ENCODE results near the gene PGBD2. TPM values are rescaled to one million over a fixed set of nuclear protein-coding genes. Genes with fewer than 3 reads are reported as not detected.
A peak's percentile ranks its signal among the peaks of the same experiment; 100 is the strongest.

The PGBD2 gene
- total and polyA plus RNA-seq, 2 of the 4 experiments (the other 2 are of a cell fraction): 4.8 to 6.8 TPM

- peak overlapping the region; percentile 97 for H3K14ac ChIP-seq (replicated peaks; ENCODE audit: low read depth, low read length)
- 0% methylated on average over 4 of the region's 18 CpGs; no CpG with 5 or more reads in 1 of the 2 experiments for WGBS, 2 experiments (ENCODE audit: extremely low coverage in 2 of 2, insufficient read length in 1 of 2)
- peak overlapping the region; percentile 98 for H4K5ac ChIP-seq (ENCODE audit: low read depth, low read length)
- no peaks in the 10 kb centered on the region for H3K27me3 ChIP-seq (ENCODE audit: control insufficient read depth, insufficient read depth, low read length)
- in situ Hi-C loops (cut with MboI; ENCODE audit: low sequenced_read_pairs) (no loop called here), intact Hi-C loops (cut with micrococcal nuclease) (loop anchor here (1.0 kb wide), 1 partner anchor 34 kb away; no protein-coding TSS in a partner anchor), dilution Hi-C loops (cut with HindIII; ENCODE audit: low sequenced_read_pairs, unreplicated experiment) (no loop called here)
- H3K18ac ChIP-seq (ENCODE audit: low read depth, low read length): peak overlapping the region; percentile 98
- no peaks in the 10 kb centered on the region for H3K36me3 ChIP-seq (ENCODE audit: control insufficient read depth, insufficient read depth, low read length)
- peak overlapping the region; percentile 94 for H4K91ac ChIP-seq (ENCODE audit: insufficient read depth, low read depth, low read length)
- peak overlapping the region; percentile 68; the same call in 1 of the 2 replicates for H2BK120ac ChIP-seq (ENCODE audit: low read depth, low read length)
- ChIA-PET CTCF (interaction anchor here (0.6 to 1.7 kb wide), 3 partner anchors 16 to 48 kb away, joined by 3 to 4 read pairs (median 3); partner anchors contain the start of gene ZNF692), POLR2A (ENCODE audit: unreplicated experiment) (interaction anchor here (0.6 kb wide), 1 partner anchor 21 kb away, joined by 3 read pairs; no protein-coding TSS in a partner anchor)
- H2AFZ ChIP-seq (replicated peaks; ENCODE audit: low read length, poor library complexity): peak overlapping the region; percentile 91
- peak overlapping the region; percentile 99 for H3K4me2 ChIP-seq (ENCODE audit: low read depth, low read length)
- H2BK15ac ChIP-seq (ENCODE audit: low read depth, low read length): peak overlapping the region; percentile 14; the same call in 1 of the 3 replicates
- TF ChIP-seq FOS (IDR thresholded peaks at IDR 0.05; ENCODE audit: low read depth, low read length) (no peak), POLR2A (IDR thresholded peaks at IDR 0.05; ENCODE audit: low read depth, low read length) (peak; percentile 58; the same call in 1 of the 2 replicates)
- H4K8ac ChIP-seq (ENCODE audit: low read depth in 2 of 2, low read length in 2 of 2): peak overlapping the region; percentile 81 to 88
- ATAC-seq (ENCODE audit: low read depth): peak; percentile 10
- H3K79me1 ChIP-seq (ENCODE audit: low read depth in 1 of 2, low read length in 2 of 2): peaks cover 11 to 31% of the 10 kb centered on the region in 2 experiments
- peak overlapping the region; percentile 46; the same call in 1 of the 2 replicates for H2AK5ac ChIP-seq (ENCODE audit: low read depth, low read length)
- peak overlapping the region; percentile 83; the same call in 1 of the 2 replicates for H3K23ac ChIP-seq (ENCODE audit: low read depth, low read length)
- no peaks in the 10 kb centered on the region for H3K9me1 ChIP-seq (ENCODE audit: insufficient read depth, low read length)
- peak overlapping the region; percentile 97 for H3K27ac ChIP-seq (ENCODE audit: insufficient read depth, low read length)
- H3K4me1 ChIP-seq (ENCODE audit: control insufficient read depth, insufficient read depth, low read length): no peaks in the 10 kb centered on the region
- peak overlapping the region; percentile 91 for H3K4me3 ChIP-seq (ENCODE audit: insufficient read depth, low read depth, low read length)
- H3K56ac ChIP-seq (ENCODE audit: extremely low read depth, insufficient read depth, low read length): peak overlapping the region; percentile 58
- peak; percentile 25 for DNase-seq
- peak overlapping the region; percentile 99 for H3K9ac ChIP-seq (ENCODE audit: low read depth, low read length)
- H2AK9ac ChIP-seq (replicated peaks; ENCODE audit: low read depth, low read length, poor library complexity): peak overlapping the region; percentile 91
- H2BK20ac ChIP-seq (ENCODE audit: low read depth, low read length): no peak overlapping the region
- H3K9me3 ChIP-seq (ENCODE audit: control insufficient read depth, insufficient read depth, low read length): no peaks in the 10 kb centered on the region
- peak overlapping the region; percentile 85 for H2BK5ac ChIP-seq (ENCODE audit: low read depth, low read length, poor library complexity, severe bottlenecking)
- no TSS peak for BruUV-seq (replicated peaks)
- peak overlapping the region; percentile 95 for H3K4ac ChIP-seq (ENCODE audit: low read depth, low read length)
- no peaks in the 10 kb centered on the region for H4K20me1 ChIP-seq (ENCODE audit: insufficient read depth, low read length)
Measured at GRCh38 chr1:248906753-248907661, 972 bp downstream of the PGBD2 start.

All from IMR-90 (cell line).